DMS 273 (cell line): Measurements from ENCODE around the gene SPATS2.
"Not testable (repeated sequence)": the region's sequence is repeated elsewhere in the genome, so short reads cannot be mapped to it uniquely, and the experiment has no call there.

Experiments used
- DNase-seq: peaks from one replicate; lab custom pipeline; 2025; ENCODE audit not compliant: unreplicated experiment; lab: John Stamatoyannopoulos, UW

Gene SPATS2

GRCh38 chr12:49367381-49368239, at the start of gene SPATS2:
Gene SPATS2, plus strand, starts transcription at chr12:49367462. Its CDS starts 93,551 bp downstream, at chr12:49461013.
- DNase-seq: peak; percentile 67

GRCh38 chr12:49320411-49321103, 46.7 kb upstream of the SPATS2 start:
- DNase-seq: not testable (repeated sequence)

DNA sequence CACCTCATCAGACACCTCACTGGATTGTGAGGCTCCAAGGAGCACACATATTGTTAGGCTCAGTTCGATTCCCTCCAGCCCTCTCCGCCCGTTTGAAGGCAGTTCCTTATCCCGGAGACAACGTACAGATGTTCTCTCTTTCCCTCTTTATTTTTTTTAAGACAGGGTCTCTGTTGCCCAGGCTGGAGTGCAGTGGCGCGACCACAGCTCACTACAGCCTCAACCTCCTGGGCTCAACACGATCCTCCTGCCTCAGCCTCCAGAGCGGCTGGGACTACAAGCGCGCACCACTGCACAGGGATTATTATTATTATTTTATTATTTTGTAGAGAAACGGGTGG, 44.9 kb upstream of the SPATS2 start:
- no peak for DNase-seq

- peak; percentile 98 for DNase-seq
Observed at GRCh38 chr12:49322708-49323523, 44.3 kb upstream of the SPATS2 start, which contains the start of gene TROAP. Gene TROAP, plus strand, starts transcription at chr12:49323255. Its CDS starts 354 bp downstream, at chr12:49323609.

- DNase-seq: no peak
Observed at GRCh38 chr12:49323524-49324097, 43.7 kb upstream of the SPATS2 start.

DNA sequence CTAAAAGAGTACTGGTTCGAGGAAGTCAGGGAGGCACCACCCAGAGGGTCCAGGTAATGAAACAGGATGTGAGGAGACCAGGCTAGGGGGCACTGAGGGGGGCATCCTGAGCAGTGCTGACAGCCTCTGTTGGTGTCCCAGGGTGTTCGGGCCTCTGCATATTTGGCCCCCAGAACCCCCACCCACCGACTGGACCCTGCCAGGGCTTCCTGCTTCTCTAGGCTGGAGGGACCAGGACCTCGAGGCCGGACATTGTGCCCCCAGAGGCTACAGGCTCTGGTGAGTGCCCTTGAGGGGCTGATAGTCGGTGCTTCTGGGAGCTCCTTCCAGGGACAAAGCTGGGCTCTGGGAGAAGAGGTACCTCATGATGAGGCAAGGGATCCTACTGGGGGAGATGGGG, 41.7 kb upstream of the SPATS2 start:
- no peak for DNase-seq

DNA sequence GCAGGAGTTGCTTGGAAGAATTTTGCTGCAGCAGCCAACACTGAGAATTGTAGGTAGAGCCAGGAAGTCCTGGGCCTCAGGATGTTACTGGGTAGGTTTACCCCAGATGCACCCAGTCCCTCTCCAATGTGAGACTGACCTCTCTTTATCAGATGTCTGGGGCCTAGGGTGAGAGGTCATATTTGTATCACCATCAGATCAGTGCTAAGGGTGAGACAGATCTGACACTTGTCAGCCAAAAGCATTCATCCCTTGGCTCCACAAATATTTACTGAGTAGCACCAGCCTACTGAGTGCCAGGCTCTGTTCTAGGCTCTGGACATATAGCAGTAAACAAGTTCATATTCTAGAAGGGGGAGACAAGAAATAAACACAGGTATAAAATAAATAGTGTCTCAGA, 39.9 kb upstream of the SPATS2 start:
- no peak for DNase-seq

DNA sequence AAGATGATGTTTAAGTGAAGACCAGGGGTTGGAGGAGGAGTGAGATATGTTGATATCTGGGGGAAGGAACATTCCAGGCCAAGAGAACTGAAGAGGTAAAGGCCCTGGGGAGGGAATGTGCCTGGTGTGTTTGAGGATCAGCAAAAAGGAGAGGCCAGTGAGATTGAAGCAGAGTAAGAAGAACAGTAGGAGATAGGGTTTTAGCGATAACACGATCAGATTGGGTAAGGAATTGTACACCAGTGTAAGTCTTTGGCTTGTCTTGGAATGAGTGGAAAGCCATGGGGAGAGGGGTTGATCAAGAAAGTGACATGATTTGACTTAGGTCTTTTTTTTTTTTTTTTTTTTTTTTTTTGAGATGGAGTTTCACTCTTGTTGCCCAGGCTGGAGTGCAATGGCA, 39.4 kb upstream of the SPATS2 start:
- no peak for DNase-seq

DNA sequence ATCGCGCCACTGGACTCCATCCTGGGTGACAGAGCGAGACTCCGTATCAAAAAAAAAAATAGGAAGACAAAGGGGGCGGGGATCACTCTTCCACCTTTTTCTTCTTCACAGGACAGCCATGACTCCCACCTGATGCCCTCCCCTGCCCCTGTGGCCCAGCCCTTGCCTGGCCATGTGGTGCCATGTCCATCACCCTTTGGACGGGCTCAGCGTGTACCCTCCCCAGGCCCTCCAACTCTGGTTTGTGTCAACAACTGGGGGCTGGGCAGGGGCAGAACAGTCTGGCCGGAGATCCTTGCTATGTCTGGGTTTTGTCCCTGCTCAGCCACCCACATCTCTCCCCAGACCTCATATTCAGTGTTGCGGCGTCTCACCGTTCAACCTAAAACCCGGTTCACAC, 38.4 kb upstream of the SPATS2 start:
- DNase-seq: no peak

- DNase-seq: no peak
Observed at GRCh38 chr12:49330032-49330619, 37.1 kb upstream of the SPATS2 start.

GRCh38 chr12:49330631-49331379, 36.5 kb upstream of the SPATS2 start:
- DNase-seq: no peak

DNA sequence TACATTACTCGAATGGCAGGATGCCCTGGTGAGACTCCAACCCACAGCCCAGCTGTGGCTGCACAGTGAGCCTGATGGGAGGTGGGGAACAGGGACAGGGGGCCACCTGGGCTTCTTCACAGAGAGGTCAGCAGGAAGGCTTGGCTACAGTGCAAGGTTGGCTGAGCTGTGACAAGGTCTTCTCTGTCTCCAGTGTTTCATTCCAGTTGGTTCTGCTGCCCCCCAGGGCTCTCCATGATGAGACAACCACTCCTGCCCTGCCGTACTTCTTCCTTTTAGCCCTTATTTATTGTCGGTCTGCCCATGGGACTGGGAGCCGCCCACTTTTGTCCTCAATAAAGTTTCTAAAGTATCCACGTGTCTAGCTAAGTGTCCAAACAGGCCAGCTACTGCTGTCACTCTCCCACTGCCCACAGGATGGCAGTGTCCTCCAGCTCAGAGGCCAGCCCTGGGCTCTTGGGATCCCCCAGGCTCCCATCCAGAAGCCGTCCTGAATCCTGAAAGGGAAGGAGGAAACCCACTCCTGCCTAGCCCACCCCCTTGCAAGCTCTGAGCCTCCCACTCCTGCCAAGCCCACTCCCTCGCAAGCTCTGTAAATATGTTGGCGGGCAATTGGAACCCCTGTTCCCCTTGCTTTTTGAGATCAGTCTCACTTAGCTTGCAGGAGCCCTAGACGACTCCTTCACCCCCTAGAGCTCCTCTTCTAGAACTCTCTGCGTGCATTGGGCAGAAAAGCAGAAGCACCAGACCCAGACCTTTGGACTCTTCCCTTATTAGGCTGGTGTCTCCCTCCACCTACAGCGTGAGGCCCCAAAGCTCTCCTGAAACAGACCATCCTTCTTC, 35.7 kb upstream of the SPATS2 start:
- peak; percentile 77 for DNase-seq

GRCh38 chr12:49332441-49332861, 34.8 kb upstream of the SPATS2 start:
- peak; percentile 37 for DNase-seq

GRCh38 chr12:49332891-49333371, 34.3 kb upstream of the SPATS2 start:
- DNase-seq: no peak

DNA sequence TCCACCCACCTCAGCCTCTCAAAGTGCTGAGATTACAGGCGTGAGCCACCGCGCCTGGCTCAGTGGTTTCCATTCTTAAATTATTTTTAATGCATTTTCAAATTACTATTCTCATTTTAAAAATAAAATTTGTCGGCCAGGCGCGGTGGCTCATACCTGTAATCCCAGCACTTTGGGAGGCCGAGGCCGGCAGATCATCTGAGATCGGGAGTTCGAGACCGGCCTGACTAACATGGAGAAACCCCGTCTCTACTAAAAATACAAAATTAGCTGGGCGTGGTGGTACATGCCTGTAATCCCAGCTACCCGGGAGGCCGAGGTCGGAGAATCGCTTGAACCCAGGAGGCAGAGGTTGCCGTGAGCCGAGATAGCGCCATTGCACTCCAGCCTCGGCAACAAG, 33.5 kb upstream of the SPATS2 start:
- DNase-seq: not testable (repeated sequence)

DNA sequence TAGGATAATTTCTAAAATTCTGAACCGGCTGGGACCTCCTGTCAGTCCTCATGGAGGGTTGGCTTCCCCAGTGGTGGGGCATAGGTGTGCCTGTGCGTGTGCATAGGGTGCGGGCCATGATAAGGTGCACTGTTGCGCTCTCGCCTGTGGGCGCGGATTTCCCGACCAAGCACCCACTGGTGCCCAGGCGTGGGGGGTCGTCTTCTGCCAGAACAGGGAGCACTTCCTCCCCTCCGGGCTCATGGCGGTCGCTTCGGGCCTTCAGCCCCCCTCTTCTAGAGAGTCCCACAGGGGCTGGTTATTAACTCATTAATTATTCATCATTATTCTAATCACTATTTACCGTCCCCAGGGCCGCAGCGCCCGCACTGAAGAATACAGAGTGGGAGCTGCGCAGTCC, 33.0 kb upstream of the SPATS2 start:
- DNase-seq: no peak

DNA sequence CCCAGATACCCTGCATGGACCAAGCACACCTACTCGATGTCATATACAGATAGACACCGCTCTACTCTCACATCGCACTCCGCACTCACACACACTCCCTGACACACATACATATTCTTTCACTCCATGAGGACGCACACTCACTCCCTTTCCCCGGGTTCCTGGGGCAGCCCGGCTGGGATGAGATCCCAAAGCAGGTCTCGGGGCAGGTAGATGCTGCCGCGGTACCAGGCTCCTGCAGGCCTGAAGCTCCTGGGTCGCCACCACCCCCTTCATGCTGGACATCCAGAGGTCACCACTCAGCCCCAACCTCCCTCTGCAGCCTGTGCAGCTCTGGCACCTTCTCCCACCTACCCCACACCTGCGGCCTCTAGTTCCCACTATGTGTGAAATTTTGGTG, 32.6 kb upstream of the SPATS2 start:
- no peak for DNase-seq

DNA sequence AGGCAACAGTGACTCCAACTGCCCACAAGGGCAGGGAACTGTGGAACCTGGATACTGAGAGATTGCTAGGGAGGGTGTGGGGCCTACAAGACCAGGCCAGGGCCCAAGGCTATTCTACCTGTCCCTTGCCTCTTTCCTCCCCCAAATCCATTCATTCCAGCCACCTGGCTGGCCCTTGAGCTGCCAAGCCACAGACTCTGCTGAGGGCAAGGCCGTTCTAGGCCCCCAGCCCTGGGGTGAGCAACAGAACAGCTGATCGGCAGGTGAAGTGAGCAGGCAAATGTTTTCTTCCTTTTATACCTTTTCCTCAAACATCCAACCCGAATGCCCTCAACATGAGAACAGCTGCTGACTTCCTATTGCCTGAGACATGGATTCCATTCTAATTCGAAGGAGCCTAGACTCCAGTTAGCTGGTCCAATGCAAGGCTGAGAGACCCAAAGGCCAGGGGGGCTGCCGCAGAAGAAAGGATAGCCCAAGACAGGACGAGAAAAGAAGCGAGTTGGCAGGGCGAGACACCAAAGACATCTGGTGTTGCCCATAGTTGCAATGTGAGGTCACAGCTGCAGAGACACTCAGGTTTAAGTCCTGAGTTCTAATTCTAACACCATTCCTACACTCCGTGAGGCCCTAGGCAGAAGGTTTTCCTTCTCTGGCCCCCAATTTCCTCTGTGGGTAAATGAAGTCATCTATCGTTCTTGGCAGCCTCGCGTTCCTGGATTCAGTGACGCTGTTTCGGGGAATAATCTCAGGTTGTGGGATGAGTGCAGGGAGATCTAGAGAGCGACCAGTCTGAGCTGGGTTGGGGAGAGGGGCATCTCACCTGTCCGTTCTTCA, 31.9 kb upstream of the SPATS2 start:
- no peak for DNase-seq
